ENCODE results near the gene CTNNA3.

Gene CTNNA3

DNA sequence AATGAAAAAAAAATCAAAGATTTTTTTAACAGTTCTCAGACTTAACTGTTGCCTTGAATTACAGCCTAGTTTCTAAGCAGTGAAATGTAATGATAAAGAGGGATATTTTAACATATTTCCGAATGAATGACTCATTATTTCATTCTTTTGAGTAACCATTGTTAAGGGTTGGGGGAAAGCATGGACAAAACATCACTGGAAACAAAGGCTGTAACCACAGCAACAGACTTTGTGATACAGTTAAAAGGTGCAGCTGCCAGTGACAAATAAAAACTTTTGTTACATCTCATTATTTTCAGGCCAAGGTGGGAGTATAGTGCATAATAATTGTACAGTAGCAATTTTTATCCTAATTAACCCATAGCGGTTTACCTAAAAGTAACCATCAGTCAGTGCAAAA is 597.5 kb downstream of the CTNNA3 start:
- no peak for DNase-seq

DNA sequence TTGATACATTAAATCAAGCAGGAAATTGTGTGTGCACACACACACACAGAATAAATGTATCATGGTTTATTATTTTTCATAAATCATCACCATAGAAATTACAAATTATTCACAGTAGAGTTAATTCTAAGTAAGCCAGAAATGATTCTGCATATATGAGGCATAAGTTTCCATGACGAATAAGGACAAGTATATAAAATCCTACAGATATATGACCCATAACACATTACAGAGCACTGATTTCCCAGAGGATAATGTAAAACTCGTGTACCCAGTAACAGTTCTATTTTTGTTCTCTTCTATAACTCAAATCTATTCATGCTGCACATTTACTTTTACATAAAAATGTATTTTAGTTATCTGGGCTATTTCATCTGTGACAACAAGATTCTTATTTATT is 600.5 kb downstream of the CTNNA3 start:
- DNase-seq: no peak

DNA sequence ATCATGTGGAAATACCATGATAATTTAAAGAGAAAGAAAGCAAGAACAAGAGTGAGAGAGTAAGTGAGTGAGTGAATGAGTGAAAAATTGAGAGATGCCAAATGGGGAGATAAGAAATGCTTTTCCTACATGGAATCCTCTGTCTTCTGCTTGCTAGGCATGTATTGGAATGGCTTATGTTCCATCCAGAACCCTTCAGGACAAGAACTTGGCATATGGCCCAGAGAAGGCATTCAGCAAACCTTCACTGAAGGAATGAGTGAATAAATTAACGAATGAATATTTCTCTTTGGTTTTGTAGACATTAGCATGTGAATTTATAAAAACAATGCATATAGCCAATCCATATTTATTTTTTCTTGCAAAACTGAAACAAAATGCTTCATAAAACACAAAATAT is 608.0 kb downstream of the CTNNA3 start:
- DNase-seq: no peak

DNA sequence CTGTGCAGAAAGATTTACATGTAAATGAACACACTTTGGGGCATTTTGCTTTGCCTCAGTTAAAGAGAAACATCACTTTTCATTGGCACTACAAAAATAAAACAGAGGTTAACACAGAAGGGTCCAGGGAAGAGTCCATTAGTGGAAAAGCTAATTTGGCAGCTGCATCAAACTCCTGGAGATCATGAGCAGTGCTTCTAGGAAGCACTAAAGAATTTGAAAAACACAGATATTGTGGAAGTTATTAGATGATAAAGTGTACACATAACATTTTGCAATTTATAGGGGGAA is 608.9 kb downstream of the CTNNA3 start:
- DNase-seq: no peak

DNA sequence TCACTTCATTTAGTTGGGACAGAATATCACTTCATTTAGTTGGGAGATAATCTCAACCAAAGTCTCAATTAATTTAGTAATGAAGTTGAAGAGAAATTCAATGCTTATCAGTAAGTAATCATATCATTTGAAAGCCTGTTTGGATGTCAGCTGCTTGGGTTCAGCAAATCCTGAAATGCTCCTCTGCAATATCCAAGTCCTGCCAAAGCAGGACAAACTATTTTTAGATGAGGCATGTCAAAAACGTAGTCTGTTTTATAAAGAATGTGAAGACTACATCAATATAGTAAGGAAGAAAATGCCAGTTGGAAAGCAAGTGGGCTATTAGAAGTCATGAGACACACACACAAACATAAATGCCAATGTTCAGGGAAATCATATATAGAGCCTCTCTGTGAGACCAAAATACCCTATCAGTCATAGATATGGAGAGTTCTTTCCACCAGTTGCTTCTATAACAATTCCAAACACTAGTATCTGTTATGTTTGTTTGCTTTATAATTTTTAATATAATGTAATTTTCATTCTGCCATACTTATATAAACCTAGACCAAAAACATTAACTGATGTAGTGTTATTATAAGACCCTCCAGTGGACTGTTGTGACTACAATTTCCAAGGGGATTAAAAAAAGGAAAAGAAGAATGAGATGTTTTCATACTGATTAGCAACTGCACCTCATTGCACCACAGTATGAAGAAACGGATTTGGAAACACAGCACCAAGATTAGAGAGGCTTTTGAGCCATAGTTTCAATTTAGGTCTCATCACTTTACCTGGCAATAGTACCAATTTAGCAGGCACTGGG is 609.5 kb downstream of the CTNNA3 start:
- DNase-seq: no peak

DNA sequence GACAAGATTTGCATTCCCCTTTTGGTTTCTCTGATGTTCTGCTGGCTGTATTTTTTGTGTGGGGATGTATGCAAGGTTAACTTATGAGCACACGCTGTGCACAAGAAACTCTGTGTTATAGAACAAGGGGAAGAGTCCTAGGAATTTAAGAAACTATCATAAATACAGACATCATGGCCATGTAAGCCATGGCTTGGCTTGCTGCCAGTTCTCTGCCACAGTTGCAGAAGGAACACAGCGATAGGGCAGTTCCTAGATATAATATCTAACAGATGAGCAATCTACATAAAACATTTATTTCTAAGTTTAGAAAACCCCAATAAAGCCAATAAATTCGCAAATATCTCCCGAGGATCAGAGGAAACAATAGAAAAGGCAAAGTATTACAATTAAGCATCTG is 616.9 kb downstream of the CTNNA3 start:
- DNase-seq: no peak

DNA sequence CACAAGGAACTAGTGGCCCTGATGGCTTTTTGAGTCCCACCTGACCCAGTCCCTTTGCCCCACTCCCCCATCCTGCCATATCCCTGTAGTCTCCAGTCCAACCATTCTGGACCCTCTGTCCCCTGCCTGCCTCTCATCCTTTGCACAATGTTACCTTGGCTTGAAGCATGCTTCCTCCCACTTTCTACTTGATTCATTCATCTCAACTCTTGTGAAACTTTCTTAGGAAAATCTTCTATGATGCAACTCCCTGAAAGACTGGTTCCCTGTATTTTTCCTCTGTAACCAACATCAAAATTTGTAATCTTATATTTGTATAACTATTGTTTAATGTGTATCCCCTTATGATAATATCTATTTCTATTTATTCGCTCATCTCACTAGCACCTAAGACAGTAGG is 618.6 kb downstream of the CTNNA3 start:
- no peak for DNase-seq

DNA sequence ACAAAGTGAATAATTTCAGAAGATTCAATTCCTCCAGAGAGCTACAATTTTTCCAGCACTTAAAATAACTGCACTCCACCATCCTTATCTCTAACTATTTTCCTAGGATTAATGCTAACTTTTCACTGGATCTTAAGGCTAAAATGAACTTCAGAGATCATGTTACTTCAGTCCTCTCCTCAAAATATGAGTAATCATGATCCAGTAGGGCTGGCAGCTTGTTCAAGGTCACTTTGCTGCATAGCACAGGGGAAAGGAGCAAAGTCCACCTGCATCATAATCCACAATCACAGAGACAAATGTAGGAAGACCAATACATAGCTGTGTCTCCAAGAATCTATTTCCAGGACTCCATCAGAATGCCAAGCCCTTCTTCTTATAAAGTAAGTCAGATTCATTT is 619.9 kb downstream of the CTNNA3 start:
- no peak for DNase-seq

DNA sequence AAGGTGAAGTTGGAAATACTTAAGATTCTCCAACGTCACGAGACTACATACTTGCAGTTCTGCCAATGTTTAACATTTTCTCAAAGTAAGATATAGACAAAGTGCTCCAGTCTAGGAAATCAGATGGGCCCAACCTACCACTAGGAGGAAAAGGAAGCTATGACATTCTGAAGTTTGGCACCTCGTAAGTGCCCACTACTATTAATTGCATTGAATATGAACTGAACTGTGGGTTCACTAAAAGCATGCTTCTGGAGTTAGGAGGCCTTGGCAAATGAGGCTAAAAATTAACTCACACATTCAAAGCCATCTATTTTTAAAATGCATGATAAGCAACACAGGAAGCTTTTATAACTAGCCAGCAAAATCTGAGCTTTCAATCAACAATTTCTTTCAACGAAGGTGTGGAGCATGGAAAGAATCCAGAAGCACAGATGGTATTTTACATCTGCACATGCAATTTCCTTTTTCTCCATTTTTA is 620.5 kb downstream of the CTNNA3 start:
- DNase-seq: no peak

DNA sequence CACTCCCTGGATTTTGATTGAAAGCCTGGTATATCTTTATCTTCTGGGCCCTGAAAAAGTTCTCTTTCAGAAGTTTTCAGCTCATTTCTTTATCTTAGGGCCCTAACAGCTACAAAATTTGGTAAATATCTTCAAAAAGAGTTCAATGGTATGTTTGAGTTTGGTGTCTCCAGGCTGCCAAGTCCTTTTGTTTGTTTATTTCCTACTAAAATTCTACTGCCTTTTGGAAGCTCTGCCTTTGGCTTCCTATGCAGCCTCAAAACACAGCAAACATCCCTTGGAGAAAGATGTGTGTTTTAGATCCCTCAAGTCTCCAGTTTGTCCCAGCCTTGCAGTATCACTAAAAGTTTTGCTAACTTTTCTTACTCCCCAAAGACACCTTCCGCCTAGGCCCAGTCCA is 623.3 kb downstream of the CTNNA3 start:
- DNase-seq: no peak

DNA sequence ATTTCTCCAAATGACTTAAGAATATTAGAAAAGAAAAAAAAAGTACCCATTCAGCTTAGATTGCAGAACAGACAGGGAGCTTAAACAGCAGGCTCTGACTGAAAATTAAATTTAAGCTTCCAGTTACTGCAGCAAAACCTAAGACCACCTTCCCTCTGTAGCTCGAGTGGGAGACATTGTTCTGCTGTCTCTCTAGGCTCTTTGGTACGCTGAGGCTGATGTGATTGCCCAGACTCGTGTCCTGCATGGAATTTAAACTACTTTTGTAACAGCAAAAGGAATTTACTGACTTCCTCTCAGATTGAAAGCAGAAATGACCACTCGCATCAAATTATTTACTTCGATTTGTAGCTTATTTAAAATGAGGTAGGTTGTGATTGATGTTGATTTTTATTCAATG is 645.6 kb downstream of the CTNNA3 start:
- no peak for DNase-seq

DNA sequence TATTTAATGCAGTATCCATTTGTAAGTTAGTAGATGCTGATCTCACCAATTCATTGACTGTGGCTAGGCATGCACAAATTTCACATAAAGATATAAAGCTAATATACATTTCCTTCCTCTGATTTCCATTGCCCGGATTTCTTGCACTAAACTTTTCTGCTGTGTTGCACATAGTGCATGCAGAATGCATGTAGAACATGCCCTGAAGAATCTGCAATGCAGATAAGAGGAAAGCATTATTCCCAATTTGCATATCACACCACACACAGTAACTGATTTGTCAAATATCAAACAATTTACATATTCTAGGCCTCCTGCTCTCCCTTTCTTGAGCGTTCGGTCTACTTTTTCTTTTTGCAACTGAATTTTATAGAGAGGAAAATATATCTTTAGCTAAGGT is 646.0 kb downstream of the CTNNA3 start:
- DNase-seq: no peak

DNA sequence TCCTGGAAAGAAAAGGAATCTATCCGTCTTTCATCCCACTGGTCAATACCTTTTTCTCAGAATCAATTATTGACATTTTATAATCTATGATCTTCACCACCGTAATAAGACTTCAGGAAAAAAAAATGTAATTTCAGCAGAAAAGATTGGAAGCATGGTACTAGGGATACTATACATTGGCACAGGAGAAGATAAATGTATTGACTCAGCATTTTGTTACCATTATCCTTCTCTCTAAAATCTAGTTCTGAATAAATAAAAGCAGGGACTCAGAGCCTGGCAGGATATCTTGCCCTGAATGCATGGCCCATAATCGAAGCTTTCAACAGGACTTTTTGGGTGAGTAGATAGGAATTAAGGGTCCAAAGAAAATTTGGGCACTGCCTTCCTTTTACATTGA is 649.5 kb downstream of the CTNNA3 start:
- DNase-seq: no peak

DNA sequence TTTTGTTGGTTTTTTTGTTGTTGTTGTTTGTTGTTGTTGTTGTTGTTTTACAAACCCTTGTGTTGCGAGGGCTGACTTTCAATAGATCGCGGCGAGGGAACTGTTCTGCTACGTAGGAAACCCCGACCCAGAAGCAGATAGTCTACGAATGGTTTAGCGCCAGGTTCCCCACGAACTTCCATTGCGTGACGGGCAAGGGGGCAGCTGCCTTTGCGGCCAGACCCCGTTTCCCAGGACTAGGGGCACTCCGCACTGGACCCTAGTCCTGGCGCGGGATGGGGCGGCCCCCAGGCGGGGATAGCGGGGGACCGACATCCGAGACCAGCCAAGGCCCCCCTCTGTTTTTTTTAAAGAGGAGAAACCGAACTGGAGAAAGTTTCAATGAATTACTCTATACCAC is 650.6 kb downstream of the CTNNA3 start:
- DNase-seq: no peak

DNA sequence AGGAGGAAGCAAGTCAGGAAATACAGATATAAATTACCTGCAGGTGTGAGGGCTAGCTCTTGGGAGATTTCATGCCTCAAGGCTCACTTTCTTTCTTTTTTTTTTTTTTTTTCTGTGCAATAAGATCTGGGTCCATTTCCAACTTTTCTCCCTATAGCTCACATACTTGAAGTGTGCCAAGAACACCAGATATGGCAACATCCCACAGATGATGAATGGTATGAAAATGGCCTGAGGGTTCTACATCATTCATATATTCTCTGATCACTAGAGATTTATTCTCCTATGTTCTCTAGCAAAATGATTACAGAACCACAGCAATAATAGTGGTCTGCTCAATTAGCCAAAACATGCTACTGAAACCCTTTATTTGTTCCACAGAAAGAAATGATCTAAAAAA is 653.0 kb downstream of the CTNNA3 start:
- DNase-seq: no peak

DNA sequence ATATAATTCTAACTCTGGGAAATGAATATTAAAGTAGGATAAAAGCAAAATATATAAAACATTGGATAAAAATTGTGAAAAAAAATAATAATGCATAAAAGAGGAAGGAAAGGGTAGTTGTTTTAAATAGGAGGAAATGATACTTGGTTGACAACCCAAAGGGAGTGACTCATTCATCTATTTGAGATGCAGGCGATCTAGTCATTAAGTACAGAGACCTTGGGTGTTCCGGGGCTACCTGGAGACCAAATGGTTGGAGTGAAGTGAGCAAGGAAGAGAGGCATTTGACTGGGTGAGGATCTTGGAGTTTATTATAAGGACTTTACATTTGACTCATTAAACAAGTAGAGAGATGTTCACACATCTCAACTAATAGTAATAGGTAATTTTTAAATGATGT is 659.2 kb downstream of the CTNNA3 start:
- no peak for DNase-seq

DNA sequence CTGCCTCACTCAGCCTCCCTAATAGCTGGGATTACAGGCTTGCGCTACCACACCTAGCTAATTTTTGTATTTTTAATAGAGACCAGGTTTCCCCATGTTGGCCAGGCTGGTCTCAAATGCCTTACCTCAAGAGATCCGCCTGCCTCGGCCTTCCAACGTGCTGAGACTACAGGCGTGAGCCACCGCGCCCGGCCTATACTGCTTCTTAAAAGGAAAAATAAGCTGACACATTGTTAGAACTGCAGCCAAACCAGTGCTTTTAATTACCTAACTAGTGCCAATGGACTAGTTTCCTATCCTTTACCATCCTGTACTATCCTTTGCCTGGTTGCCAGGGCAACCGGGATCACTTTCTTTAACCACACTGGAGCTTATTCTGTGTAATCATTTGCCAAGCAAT is 662.1 kb downstream of the CTNNA3 start:
- no peak for DNase-seq

DNA sequence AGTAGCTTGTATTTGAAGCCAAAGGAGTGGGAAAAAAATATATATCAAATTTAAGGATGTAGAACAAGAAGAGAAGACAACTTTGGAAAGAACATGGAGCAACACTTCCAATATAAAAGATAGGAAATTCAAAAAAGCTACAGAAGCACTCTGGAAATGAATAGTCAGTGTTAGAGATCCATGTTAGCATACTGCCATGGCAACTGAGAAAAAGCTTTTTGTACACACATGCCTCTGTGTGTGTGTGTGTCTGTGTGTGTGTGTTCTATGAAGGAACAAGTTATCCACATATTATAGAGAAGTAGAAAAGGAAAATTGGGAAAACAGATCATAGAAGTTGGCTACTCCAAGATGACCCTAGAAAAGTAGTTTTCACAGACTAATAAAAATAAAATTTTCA is 673.9 kb downstream of the CTNNA3 start:
- DNase-seq: no peak

DNA sequence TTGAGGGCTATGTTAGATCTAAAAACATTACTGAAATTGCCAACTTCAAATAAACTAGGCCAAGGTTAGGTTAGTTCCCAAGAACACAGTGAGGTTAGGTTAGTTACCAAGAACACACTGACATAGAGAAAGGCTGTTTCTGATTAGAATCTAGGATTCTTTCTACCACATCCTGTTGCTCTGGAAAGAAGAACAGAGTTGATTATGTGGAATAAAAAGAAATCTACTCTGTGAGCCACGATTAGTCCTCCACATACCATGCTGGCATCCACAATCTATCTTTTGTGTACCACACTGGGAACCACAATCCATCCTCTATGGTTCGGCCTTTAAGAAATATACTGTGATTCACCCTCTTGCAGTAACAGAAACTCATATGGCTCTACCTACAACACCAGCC is 678.8 kb downstream of the CTNNA3 start:
- no peak for DNase-seq

DNA sequence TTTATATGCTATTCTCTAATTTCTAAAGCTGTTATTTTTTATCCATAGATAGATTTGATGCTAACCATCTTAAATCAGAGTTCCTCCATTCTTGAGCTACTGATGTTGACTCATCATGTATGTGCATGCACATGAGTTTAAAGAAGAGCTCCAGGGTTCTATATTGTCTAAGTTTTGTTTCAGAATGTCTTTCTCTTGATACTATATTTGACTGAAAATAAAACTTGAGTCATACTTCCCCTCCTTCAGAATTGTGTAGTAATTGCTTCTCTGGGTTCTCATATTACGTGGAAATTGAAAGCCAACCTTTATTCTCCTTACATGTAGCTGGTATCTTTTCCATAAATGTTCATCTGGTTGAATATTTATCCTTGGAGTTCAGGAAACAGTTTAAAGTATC is 680.8 kb downstream of the CTNNA3 start:
- DNase-seq: no peak

DNA sequence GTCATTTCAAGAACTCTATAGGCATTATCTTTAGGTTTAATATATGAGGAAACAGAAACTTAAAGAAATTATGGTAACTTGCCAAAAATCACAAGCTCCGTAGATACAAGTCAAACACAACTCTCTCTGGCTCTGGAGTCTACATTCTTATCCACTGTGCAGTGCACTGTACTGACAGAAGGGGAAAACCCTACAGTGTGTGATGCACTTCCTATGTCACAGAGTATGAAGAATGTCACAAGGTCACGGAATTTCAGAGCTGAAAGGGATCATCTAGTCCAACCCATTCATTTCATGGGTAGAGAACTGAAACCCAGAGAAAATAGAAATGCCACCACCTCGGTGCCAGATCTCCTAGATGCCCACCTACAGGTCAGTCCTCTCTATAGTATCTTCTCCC is 684.0 kb downstream of the CTNNA3 start:
- DNase-seq: no peak

DNA sequence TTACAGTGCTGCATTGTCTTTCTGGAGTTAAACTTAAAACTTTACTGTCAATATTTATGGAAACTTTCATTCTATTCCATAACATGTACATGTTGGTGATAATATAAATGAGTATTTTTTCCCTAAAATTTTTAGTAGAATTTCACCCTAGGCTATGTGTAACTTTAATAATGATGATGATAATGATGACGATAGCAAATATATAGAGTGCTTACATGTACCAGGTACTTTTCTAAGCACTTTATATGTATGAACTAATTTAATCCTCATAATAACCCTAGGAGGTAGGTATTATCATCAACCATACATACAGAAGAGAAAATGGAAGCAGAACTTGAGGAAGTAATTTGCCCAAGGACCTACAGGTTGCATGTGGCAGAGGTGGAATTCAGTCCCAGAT is 684.5 kb downstream of the CTNNA3 start:
- no peak for DNase-seq

DNA sequence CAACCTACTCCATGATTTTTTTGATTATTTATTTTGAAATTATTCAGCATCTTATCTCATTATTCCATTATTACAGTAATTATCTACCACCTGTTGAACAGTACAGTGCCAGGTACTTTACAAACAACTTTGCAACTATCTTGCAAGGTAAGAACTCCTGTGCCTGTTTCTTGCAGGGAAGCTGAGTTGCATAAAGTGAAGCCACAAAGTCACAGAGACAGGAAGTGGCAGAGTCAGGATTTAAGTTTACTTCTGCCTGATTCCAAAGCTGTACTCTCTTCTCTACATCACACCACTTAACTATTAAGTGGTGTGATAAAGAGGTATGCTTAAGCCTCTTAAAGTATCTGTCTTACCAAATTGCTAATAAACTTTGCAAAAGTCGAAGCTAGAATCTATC is 690.0 kb downstream of the CTNNA3 start:
- DNase-seq: no peak

DNA sequence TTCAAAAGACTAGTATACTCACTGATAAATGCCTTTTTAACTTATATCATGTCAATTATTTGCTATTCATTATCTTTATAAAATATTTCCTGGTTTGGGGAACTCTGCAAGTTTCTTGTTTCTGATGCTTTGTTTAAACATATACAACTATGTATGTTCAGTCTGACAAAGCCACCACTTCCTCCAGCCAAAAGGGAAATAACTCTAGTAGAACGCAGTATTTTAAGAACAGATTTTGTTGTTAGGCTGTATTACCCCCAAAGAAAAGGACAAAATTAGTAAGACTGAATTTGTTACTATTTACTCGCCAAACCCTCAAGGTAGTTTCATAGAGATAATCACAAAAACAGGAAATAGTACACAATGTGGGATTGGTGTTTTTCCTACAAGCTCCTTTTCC is 691.3 kb downstream of the CTNNA3 start:
- DNase-seq: no peak

DNA sequence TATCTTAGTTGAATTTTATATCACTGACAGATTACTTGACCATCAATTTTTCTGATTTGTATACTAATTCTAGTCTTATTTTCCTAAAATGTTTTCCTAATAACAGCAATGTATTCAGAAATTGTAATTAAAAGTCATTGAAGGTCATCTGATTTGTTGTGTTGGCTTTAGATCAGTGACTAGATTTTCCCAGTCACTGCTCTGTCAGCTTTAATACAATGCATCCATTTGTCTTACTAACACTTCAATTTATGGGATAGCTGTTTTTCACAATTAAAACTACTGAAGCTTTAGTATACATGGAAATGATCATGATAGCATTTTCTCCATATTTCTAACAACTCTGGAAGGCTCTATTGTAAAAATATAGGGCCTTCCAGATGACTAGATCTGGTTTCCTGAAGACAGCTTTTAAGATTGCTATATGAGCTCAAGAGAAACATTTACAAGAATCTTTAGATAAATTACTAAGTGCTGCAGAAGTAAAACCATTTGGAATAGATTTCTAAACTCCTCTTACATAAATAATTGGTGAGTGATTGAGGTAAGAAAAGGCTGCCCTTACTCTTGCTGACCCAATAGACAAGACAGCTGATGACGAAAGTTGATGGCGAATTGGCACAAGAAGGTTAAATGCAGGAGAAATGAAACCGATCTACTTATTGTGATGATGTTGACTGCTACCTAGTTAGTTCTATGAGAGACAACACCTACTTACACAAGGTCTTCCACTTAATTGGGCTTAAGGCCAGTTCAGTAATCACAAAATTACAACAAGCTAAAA is 696.0 kb downstream of the CTNNA3 start:
- DNase-seq: no peak
